ENCODE results near the gene MPLKIP.
"Not testable (repeated sequence)": the region's sequence is repeated elsewhere in the genome, so short reads cannot be mapped to it uniquely, and the experiment has no call there.

GRCh38 chr7:40145596-40146130 lies 11.2 kb upstream of the MPLKIP start:
- not testable (repeated sequence) for TF ChIP-seq CTCF (IDR thresholded peaks at IDR 0.05; ENCODE audit: low read depth, low read length, missing input control); TAF1 (conservative IDR thresholded peaks at IDR 0.05); SP1 (IDR thresholded peaks at IDR 0.05)
